RPMI7951 (cell line): ENCODE data around the gene NHSL2. TPM values are rescaled to one million over a fixed set of nuclear protein-coding genes. Genes with fewer than 3 reads are reported as not detected.
A peak's percentile ranks its signal among the peaks of the same experiment; 100 is the strongest.

Experiments
- DNase-seq: peaks from one replicate; pipeline ENCODE4 v3.0.0-alpha.2; 2012; ENCODE audit warnings: low read depth
- total RNA-seq: library from RNA; depleted of rRNA; stranded (reverse); fragments of >200 nt; shearing (Covaris generic); gene quantifications from 2 replicates; pipeline ENCODE4 v1.2.3, GENCODE V29; 2014

The NHSL2 gene
- total RNA-seq, 1 experiment from 2014 or later = 0.36 TPM

GRCh38 chrX:71990518-71990917, 79.9 kb downstream of the NHSL2 start:
- no peak for DNase-seq

DNA sequence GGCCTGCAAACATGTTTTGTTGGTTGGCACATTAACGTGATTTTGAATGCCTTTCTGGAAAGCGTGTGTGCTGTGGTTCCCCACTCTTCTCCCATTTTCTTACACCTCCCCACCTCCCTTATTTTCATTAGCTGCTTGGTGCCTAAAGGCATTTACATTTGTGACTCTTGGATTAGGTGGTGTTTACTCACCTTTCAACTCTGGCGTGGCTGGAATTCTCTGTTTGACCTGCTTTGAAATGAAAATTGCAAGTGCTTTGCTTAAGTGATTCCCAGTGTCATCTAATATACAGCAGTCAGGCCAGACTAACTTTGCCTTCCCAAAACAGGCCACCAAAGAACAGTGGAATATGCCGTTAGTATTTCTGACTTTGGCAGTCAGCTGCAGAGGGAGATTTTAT, 80.5 kb downstream of the NHSL2 start:
- DNase-seq = no peak

DNA sequence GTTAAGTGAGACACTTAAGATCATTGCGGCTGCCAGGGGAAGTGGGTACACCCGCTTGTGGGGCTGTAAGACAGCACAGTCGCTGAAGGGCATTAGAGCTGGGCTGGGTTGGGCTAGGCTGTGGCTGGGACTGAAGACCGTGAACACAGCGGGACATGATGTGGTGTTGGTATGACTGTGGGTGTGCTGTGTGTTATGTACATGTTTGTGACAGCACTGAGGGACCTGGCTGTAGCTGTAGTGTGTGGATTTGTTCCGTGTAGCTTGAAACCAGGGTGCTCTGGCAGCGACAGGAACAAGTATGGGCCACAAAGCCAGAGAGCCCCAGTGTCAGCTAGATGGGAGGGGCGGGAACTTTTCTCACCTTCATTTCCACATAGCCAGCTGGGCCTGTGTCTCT, 82.1 kb downstream of the NHSL2 start:
- no peak for DNase-seq

DNA sequence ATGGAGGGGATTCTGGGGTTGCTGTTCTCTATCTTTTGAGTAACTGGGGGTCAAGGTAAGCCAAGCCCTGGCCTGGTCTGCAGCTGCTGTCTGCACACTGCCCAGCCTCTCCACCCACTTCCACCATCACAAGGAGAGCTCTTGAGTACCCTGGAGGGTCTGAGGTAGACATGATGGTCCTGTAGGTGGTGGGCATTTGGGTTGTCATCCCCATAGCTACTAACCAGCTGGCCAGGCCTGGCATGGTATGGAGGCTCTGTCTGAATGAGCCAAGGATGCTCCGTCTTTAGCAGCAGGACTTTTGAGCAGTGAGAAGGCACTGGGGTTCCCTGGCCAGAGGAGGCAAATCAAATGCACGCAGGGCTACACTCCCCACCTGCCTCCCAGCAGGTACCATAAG, 82.7 kb downstream of the NHSL2 start:
- no peak for DNase-seq

GRCh38 chrX:71994601-71995000, 84.0 kb downstream of the NHSL2 start:
- DNase-seq = no peak

GRCh38 chrX:71995122-71995521, 84.5 kb downstream of the NHSL2 start:
- DNase-seq = no peak

- DNase-seq = peak; percentile 36
Measured at GRCh38 chrX:71996136-71996535, 85.5 kb downstream of the NHSL2 start.

DNA sequence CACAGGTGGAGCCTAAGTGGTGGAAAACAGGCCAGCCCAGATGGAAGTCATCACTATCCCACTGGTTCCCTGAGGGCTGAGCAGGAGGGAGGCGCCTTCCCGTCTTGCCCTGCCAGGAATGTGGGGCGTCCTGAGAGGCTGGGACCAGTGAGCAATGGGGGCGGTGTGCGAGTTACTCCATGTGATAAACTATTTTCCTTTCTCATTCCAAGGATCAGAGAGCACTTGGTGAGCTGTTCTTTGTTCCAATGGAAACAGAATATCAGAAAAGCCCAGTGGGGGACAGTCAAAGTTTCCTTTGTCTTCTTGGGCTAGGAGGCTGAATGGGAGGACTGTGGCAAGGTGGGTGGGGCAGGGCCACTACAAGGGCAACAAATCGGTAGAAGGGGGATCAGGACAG, 86.2 kb downstream of the NHSL2 start:
- peak; percentile 58 for DNase-seq

DNA sequence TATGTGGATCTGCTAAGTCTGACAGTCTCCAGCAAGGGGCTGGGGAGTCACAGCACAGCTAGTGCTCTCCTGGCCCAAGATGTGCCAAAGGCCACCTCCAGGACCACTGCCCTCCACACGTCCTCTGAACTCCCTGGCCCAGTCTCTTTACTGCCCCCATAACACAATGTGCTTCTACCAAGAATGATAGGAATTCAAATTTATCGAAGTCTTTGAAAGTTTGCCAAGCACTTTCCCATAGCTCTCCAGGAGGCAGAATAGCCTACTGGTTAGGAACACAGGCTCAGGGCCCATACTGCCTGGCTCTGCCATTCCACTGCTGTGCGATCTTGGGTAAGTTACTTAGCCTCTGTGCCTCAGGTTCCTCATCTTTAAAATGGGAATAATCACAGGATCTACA, 86.7 kb downstream of the NHSL2 start:
- DNase-seq = no peak

DNA sequence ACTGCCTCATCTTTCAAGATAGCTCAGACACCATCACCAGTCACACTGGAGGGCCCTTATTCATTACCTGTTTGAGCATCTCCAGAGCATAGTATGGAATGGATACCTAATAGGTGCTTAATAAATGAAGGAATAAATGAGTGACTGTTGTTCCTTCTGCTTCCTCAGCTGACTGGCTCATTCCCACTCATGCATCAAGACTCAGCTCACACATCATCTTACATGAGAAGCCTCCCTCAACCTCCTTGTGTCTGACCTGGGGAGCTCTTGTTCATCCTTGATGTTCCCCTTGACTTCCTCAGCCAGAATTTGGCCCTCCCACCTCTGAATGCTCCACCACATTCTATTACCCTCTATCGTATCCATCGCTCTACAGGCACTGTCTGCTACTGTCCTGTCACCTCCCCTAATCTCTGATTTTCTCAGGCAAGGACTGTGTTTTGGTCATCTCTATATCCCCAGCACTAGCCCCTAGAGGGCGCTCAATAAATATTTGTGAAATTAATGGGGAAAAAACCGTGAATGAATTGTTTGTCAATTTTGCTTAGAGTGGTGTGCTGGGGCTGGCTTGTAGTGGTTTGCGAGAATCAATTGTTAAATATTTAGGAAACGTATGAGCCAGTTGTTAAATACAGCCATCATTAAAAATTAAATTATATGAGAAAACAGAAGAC, 88.3 kb downstream of the NHSL2 start:
- DNase-seq = peak; percentile 38

- DNase-seq = no peak
Measured at GRCh38 chrX:71999535-71999934, 88.9 kb downstream of the NHSL2 start.

DNA sequence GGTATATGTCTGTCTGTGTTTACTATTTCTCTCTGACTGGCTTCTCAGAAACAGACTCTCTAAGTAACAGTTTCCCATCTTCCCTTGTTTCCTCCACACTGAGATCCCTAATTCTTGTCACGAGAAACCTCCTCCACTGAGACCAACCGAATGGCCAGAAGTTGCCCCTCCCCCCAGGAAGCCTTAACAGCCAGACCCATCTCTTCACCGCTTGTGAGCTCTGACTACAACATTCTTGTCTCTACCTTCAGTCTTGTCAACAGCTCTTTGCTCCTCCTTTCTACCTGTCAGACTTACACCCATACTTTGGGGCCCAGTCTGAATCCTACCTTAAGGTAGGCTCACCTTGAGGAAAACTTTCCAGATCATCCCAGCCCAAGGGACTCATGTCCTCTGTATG, 90.8 kb downstream of the NHSL2 start:
- no peak for DNase-seq

GRCh38 chrX:72001906-72002305, 91.3 kb downstream of the NHSL2 start:
- no peak for DNase-seq

- peak; percentile 76 for DNase-seq
Measured at GRCh38 chrX:72002875-72003274, 92.2 kb downstream of the NHSL2 start.

DNA sequence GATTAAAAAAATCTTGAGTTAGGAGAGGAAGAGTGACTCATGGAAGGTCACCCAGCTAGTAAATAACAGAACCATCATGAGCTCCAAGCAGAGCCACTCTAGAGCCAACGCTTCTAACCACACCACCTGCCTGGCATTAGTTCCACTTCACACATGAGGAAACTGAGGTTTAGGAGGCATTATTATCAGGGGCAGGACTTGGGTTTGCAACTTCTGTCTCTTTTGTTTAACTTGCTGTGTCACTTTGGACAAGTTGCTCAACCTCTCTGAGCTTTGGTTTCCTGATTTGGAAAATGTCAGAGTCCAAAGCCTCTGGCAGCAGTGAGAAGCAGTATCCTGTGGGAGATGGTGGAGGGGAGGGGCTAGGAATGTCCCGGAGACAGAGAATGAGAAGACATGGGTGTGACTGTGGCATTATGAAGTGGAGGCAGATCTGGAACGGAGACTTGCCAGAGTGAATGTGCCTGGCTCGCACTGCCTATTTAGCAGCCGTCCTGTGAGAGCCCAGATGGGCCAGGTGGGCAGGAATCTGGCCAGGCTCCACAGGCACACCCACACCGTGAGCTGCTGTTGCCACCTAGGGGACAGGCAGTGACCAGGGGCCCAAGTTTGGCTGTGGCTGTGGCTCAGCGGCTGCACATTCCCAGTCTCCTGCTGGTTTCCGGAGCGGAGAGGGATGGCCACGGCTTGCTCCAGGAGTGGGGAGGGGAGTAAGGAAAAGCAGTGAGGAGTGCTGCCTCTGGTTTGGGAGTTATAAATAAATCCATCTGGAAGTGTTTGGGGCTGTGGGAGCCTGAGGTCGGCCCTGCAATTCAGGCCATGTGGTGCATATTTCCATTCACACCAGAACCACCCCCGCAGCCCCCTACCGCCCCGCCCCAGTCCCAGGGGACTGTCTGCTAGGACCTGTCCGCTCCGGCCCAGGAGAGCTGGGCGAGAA, 93.4 kb downstream of the NHSL2 start:
- DNase-seq = peak; percentile 93

DNA sequence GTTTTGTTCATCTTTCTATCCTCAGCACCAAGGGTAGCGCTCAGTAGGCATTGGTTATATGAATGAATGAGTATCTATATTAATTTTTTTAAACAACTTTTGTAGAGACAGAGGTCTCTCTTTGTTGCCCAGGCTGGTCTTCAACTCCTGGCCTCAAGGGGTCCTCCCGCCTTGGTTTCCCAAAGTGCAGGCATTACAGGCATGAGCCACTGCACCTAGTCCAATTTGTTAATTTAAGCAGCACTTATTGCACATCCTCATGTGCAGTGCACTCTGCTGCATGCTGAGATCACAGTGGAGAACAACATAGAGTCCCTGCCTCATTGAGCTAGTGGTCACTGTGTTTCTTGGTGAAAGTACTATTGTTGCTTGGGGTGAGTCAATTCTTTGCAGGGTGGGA, 94.4 kb downstream of the NHSL2 start:
- no peak for DNase-seq

DNA sequence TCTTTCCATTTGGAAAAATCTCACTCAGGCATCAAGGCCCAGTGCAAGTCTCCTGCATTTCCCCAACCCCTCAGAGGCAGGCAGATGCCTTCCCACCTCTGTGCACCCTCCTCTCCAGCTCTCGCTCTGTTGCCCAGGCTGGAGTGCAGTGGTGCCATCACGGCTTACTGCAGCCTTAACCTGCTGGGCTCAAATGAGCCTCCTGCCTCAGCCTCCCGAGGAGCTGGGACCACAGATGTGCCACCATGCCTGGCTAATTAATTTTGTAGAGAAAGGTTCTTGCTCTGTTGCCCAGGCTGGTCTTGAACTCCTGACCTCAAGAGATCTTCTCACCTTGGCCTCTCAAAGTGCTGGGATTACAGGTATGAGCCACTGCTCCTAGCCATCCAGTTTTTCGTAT, 95.8 kb downstream of the NHSL2 start:
- DNase-seq = no peak

GRCh38 chrX:72009731-72010130, 99.1 kb downstream of the NHSL2 start:
- DNase-seq = no peak

DNA sequence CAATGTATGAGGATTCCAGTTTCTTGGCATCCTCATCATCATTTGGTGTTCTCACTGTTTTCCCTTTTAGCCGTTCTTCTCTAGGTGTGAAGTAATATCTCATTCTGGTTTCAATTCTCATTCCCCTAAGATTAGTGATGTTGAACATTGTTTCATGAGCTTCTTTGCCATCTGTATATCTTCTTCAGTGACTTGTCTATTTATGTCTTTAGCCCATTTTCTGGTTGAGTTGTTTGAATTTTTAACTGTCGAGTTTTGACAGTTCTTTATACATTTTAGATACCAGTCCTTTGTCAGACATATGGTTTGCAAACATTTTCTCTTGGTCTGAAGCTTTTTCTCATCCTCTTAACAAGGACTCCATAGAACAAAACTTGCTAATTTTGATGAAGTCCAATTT, 101.1 kb downstream of the NHSL2 start:
- DNase-seq = no peak

GRCh38 chrX:72015383-72015782, 104.7 kb downstream of the NHSL2 start:
- DNase-seq = no peak

DNA sequence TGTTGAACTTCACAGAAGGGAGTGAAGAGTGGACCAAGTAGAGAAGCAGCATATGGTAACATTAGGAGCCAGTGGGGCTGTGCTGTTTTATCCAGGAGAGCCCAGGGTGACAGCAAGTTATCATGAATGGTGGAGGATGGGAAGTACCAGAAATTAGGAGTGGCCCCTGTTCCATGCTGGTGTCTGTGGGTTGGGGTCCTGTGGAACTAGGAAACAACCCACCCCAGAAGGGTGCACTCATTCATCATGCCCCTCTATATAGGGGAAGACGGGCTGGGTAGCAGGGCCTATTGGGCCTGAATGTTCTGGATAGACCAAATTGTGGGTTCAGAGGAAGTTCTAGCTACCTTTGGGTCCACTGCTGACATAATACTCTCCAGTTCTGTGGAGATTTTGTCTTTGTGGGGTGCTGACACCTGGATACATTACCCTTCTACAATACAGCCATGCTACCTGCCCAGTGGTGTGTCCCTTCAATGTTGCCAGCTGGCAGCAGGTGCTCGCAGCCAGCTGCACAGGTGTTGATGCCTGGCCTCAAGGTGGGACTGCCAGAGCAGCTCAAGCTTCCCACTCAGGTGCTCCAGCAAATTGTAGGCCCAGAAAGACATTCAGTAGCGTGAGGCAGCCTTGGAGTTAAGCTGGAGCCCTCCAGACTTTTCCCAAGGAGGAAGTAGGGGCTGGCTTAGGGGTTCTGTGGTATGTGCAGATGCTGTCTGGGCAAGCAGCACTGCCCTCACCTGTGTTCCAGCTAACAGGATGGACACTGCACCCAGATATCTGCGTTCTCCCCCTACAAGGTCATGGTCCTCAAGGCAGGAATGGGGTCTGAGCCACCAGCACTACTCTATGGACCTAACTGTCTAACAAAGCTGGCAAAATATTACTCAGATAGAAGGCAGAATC, 106.5 kb downstream of the NHSL2 start:
- no peak for DNase-seq
